Subcutaneous adipose tissue (tissue), 4 donors: ENCODE data around the gene MGA. TPM values are rescaled to one million over a fixed set of nuclear protein-coding genes. Genes with fewer than 3 reads are reported as not detected.

ENCODE experiments used
- total RNA-seq, 4 donors: library from RNA; depleted of rRNA; stranded (reverse); fragments of >200 nt; gene quantifications; one replicate each; pipeline ENCODE4 v1.1.0, GENCODE V29; 2016
- TF ChIP-seq, protein P1 (sequence below): fragments of 450-650 bp; IDR thresholded peaks from one replicate; pipeline ENCODE4 v1.5.1; 2016; ENCODE audit warnings: low read depth, mild to moderate bottlenecking, control low read depth, antibody characterized with exemption, moderate library complexity

The MGA gene
- 10 to 100 TPM; 29.1 to 43.4 (median 33.3) TPM for total RNA-seq

- TF ChIP-seq, protein P1, sequence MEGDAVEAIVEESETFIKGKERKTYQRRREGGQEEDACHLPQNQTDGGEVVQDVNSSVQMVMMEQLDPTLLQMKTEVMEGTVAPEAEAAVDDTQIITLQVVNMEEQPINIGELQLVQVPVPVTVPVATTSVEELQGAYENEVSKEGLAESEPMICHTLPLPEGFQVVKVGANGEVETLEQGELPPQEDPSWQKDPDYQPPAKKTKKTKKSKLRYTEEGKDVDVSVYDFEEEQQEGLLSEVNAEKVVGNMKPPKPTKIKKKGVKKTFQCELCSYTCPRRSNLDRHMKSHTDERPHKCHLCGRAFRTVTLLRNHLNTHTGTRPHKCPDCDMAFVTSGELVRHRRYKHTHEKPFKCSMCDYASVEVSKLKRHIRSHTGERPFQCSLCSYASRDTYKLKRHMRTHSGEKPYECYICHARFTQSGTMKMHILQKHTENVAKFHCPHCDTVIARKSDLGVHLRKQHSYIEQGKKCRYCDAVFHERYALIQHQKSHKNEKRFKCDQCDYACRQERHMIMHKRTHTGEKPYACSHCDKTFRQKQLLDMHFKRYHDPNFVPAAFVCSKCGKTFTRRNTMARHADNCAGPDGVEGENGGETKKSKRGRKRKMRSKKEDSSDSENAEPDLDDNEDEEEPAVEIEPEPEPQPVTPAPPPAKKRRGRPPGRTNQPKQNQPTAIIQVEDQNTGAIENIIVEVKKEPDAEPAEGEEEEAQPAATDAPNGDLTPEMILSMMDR = no peak
Observed at GRCh38 chr15:41660235-41661077, at the start of gene MGA. MGA (plus strand) TSS chr15:41660405.

DNA sequence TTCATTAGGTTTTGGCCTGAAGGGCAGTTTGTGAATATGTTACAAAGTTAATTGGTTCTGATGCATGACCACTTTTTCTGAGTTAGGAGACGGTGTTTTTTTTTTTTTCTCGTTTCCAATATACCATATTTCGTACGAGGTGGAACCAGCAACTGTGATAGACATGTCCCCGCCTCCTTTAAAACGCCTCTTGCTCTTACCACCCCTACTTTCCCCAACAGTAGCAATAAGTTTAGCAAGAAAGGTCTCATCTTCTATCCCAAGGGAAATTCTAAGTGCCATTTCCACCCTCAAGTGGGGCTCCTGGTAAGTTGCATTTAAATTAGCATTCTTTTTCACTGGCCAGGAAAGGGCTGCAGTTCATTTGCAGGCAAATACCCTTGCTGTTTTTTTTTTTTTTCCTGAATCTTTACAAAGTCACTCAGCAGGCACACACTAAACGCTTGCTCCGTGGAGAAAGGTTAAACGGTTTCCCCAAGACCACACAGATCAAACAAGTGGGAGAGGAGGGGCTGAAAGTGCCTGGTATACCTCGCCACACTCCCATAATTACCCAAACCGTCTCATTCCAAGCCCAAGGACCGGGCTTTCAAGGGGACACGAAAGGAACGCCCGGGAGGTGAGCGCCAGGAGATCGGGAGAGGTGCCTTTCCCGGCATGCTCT is 39.5 kb upstream of the MGA start:
- TF ChIP-seq, protein P1 = no peak

GRCh38 chr15:41621200-41622193 is 38.7 kb upstream of the MGA start:
- TF ChIP-seq, protein P1 = no peak

DNA sequence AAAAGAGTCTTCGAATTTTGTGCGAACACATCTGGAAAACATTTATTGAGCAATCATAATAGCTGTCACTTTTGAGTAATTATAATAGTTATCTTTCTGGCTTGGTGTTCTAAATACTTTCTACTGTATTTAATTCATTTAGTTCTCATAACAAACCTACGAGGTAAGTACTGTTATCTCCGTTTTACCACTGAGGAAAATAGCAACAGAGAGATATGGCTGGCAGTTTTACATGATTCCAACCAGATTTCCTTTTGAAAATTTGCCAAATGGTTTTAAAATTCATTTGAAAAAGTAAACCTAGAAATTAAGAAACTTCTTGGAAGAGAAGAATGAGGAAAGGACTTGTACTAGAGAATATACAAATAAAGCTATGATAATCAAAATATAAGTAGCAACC is 37.3 kb upstream of the MGA start:
- TF ChIP-seq, protein P1 = no peak

DNA sequence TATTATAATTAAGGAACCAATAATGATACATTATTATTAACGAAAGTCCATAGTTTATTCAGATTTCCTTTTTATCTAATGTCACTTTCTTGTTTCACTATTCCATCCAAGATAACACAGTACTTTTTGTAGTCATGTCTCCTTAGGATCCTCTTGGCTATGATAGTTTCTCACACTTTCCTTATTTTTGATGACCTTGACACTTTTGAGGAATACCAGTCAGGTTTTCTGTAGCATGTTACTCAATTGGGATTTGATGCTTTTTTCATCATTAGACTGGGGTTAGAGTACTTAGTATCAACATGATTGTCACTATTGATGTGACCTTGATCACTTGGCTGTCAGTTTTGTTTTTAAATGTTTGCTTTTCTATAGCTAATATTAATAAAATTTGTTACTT is 33.0 kb upstream of the MGA start:
- TF ChIP-seq, protein P1 = no peak

DNA sequence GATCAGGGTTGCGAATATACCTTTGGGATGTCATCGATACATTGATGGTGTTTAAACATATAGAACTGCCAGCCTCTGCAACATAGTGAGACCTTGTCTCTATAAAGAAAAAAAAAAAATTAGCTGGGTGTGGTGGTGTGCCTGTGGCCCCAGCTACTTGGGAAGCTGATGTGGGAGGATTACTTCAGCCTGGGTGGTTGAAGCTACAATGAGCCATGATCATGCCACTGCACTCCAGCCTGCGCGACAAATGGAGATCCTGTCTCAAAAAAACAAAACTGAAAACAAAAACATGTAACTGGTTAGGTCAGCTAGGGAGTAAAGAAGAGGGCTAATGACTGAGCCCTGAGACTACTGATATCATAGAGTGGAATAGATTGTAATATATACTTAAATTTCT is 30.7 kb upstream of the MGA start:
- TF ChIP-seq, protein P1 = no peak
